AG04449 (cell line): Measurements from ENCODE around the gene PPFIBP1.
"Not testable (repeated sequence)": the region's sequence is repeated elsewhere in the genome, so short reads cannot be mapped to it uniquely, and the experiment has no call there.

Experiments
- CTCF ChIA-PET: fragments of 350-600 bp; formaldehyde crosslinking; extraction: SDS; loops from one replicate; lab custom pipeline; 2021; ENCODE audit warnings: antibody characterized with exemption; lab: Yijun Ruan, JAX
- POLR2A ChIA-PET: fragments of 400-600, 350-600 bp; formaldehyde crosslinking; extraction: SDS; loops from one replicate; lab custom pipeline; 2020; ENCODE audit warnings: antibody characterized with exemption, inconsistent platforms; lab: Yijun Ruan, JAX
- DNase-seq: peaks from one replicate; pipeline ENCODE4 v3.0.0-alpha.2; 2010; ENCODE audit warnings: low read depth, low spot score
- H3K4me3 ChIP-seq: 2 replicates; pipeline ENCODE4 v1.5.1; 2011; ENCODE audit warnings: low read depth, mild to moderate bottlenecking, control low read depth, low read length
- TF ChIP-seq, protein P1 (sequence below): IDR thresholded peaks from one replicate; pipeline ENCODE4 v1.5.1; 2011; ENCODE audit warnings: mild to moderate bottlenecking, moderate library complexity, low read length, control low read depth, inconsistent platforms; ENCODE audit not compliant: insufficient read depth; ENCODE audit errors: missing control alignments

The PPFIBP1 gene

DNA sequence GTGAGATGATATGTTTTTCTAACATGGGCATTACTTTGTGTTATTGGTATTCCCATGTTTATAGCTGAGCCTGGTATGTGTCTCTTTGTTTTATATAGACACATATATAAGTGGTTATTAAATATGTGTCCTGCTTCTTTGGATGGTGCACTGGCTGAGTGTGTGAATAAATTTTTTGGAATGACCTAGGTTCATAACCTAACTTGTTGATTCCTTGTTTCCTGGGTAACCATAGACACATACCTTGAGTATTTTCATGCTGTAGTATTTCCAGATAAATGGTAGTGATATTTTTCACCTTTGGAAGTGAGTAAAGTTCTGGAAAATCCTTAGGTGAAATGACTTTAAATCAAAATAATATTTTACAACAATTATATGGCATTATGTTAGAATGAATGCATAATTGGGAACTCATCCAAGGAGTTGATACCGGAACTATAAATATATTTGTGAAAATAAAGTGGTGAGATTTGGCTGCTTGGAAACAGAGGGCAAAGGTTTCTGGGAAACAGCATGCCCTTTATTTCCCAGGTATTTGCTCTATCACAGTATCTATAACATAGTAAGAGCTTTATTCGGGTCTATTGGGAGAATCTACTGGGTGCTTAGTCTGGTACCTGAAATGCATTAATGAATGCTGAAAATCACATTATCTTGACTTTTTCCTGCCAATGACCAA, 107.9 kb downstream of the PPFIBP1 start:
- H3K4me3 ChIP-seq, result no peak overlapping the region
- TF ChIP-seq, protein P1, sequence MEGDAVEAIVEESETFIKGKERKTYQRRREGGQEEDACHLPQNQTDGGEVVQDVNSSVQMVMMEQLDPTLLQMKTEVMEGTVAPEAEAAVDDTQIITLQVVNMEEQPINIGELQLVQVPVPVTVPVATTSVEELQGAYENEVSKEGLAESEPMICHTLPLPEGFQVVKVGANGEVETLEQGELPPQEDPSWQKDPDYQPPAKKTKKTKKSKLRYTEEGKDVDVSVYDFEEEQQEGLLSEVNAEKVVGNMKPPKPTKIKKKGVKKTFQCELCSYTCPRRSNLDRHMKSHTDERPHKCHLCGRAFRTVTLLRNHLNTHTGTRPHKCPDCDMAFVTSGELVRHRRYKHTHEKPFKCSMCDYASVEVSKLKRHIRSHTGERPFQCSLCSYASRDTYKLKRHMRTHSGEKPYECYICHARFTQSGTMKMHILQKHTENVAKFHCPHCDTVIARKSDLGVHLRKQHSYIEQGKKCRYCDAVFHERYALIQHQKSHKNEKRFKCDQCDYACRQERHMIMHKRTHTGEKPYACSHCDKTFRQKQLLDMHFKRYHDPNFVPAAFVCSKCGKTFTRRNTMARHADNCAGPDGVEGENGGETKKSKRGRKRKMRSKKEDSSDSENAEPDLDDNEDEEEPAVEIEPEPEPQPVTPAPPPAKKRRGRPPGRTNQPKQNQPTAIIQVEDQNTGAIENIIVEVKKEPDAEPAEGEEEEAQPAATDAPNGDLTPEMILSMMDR, result no peak
- no peak for DNase-seq
- ChIA-PET POLR2A (no interaction called here), CTCF (interaction anchor here (1.0 kb wide), 1 partner anchor 207 kb away, joined by 3 read pairs; no protein-coding TSS in a partner anchor)

DNA sequence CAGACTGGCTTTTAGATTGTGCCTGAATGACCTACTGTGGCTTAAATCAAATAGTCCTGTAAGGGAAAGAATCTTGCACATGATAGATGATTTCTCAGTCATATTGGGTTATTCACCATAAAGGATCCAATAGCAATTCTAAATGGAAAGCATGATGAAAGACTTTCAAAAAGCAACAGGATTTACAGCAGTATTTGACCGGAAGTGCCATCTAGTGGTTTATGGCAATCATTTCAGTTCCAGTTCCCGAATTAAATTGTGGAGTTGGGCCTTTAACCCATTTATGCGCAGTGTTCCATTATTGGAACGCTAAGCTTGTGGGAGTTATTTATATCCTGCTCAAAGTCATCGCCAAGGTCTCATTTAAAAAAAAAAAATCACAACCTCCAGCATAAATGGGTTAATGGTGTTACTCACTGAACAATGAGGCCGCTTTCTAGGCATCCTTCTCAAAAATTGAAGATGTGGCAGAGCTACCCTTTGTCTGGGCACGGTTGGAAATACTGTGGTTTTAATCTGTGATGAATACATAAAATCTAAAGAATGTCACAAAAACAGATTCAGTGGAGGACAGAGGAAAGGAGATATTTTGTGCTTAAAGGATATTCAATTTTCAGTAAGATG, 111.5 kb downstream of the PPFIBP1 start:
- TF ChIP-seq, protein P1, result peak; percentile 47
- H3K4me3 ChIP-seq, result no peak overlapping the region
- ChIA-PET CTCF (interaction anchor here (0.6 to 4.0 kb wide), 27 partner anchors 11 to 308 kb away, joined by 3 to 35 read pairs (median 4); partner anchors contain the start of gene PPFIBP1), POLR2A (no interaction called here)
- DNase-seq, result no peak

DNA sequence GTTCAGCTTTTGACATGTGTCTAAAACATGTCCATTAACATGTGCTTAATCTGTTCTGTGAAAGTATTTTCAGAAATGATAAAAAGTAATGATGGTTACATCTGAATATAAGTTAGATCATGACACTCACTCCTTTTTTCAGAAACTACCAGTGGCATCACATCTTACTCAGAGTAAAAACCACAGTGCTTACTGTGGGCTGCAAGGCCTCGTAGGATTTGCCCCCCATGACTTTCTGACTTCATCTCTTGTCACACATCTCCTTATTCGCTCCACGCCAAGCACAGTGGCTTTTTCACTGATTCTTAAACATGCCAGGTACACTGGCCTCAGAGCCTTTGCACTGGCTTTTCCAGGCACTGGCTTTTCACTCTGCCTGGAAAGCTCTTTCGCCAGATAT, 112.6 kb downstream of the PPFIBP1 start:
- POLR2A ChIA-PET, H3K4me3 ChIP-seq, DNase-seq: not testable (repeated sequence)
- CTCF ChIA-PET, result interaction anchor here (1.2 to 4.0 kb wide), 3 partner anchors 177 to 211 kb away, joined by 6 to 35 read pairs (median 32); no protein-coding TSS in a partner anchor

DNA sequence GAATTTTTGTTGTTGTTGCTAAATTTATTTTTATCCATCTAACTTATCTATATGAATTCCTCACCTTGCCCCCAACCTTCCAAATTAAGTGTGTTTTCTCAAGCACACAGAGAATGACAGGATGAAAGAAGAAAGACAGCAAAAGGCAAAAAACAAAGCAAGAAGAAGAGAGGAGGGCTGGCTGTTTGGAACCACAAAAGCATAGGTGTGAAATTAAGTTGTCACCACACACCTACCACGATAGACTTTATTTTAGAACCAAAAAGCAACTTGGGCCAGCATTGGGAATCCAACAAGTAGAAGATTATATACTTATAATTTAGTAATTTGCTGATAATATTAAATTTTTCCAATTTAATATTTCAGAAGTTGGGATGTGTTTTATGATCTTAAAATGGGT, 113.5 kb downstream of the PPFIBP1 start:
- DNase-seq, result no peak
- ChIA-PET CTCF (interaction anchor here (2.4 kb wide), 1 partner anchor 203 kb away, joined by 10 read pairs; no protein-coding TSS in a partner anchor), POLR2A (no interaction called here)
- TF ChIP-seq, protein P1, result no peak
- H3K4me3 ChIP-seq, result no peak overlapping the region

DNA sequence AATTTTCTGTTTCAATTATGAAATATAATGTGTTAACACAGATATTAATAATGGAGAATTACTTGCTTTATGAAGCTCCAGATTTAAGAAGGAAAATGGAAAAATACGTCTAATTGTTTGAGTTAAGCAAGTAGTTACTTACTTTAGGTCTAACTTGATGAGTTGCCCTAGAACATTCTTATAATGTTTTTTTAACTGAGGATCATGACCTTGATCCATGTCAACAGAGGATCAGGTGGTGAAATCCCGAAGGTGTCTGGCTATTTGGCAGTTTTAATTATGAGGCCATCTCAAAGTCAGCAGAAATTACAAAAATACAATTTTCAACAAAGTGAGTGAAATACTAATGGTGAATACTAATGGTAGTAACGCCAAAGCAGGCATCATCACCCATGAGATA, 115.3 kb downstream of the PPFIBP1 start:
- TF ChIP-seq, protein P1, result no peak
- ChIA-PET POLR2A (interaction anchor here (0.6 kb wide), 1 partner anchor 223 kb away, joined by 3 read pairs; no protein-coding TSS in a partner anchor), CTCF (interaction anchor here (1.0 to 2.4 kb wide), 3 partner anchors 14 to 215 kb away, joined by 3 to 10 read pairs (median 8); no protein-coding TSS in a partner anchor)

DNA sequence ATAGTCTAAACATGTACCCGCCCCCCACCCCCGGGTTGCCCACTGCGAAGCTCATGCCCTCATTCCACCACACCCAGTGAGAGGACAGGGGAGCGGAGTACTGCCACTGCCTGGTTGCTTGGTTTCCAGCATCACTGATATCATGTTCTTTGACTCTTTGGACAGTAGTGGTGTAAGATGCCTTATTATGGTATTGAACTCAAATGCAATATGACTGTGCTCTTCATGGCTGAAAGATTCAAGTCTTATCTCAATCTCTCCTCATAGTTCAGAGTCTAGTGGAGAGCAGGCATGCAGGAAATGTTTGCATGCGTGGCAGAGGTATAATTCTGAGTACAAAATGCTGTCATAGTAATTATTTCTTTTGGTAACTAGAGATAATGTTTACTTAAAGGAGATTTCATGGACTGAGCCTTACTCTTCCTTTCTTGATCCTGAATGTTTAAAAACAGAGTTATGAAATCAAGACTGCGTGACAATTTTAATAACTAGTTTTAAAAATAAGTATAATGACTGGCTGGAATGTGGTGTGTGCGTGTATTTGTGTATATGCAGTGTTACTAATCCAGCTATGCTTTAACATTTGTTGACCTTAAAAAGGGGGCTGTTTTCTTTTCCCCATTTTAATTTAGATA, 116.7 kb downstream of the PPFIBP1 start:
- CTCF ChIA-PET, result interaction anchor here (1.2 to 1.9 kb wide), 3 partner anchors 10 to 207 kb away, joined by 6 to 7 read pairs (median 7); no protein-coding TSS in a partner anchor
- H3K4me3 ChIP-seq, POLR2A ChIA-PET, DNase-seq: not testable (repeated sequence)

More for the DNA sequence above, 115.3 kb downstream of the PPFIBP1 start:
- no peak for DNase-seq
- H3K4me3 ChIP-seq, result no peak overlapping the region

DNA sequence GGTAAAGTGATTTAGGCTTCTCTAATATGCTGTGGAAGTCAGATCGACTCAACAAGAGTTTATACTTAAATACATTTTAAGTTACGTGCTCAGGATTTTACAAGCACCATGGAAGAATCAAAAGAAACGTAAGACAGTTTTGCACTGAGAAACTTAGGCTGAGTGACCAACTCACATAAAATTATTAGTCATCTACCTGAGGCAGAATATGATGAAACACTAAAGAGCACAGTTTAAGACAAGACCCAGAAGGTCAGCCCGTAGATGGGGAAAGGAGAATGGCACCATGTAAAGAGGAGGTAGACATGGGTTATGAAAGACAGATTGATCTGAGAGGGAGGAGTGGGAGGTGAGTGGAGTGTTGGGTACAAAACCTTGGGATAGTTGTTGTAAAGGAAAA, 118.4 kb downstream of the PPFIBP1 start:
- POLR2A ChIA-PET, H3K4me3 ChIP-seq, DNase-seq: not testable (repeated sequence)
- CTCF ChIA-PET, result interaction anchor here (1.2 to 1.9 kb wide), 3 partner anchors 10 to 208 kb away, joined by 3 to 7 read pairs (median 7); no protein-coding TSS in a partner anchor

DNA sequence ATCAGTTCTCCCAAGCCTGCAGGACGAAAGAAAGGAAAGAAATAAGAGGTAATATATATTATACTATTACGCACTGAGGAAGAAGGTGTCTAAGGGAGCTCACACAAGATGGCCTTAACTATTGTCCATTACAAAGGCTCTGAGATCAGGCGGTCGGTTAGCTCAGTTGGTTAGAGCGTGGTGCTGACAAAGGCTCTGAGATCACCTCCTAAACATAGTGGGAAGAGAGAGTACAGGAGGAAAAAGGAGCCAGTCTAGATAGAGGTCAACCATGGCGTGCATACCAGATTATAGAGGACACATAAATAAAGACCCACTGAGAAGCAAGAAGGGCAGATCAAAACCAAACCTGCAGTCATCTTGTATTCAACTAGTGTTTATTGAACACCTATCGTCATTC, 118.9 kb downstream of the PPFIBP1 start:
- POLR2A ChIA-PET, CTCF ChIA-PET: not testable (repeated sequence)

More for the DNA sequence above, 118.9 kb downstream of the PPFIBP1 start:
- not testable (repeated sequence) for DNase-seq, H3K4me3 ChIP-seq
